K562 (cell line): ENCODE data around the gene CNTROB. TPM values are rescaled to one million over a fixed set of nuclear protein-coding genes. Genes with fewer than 3 reads are reported as not detected.

Source experiments
- ATAC-seq: fragments of 200-7000 bp; cut with Tn5 transposase; 3 replicates; pipeline ENCODE4 v1.9.1; 2020; ENCODE audit warnings: moderate library complexity
- BruUV-seq: library from RNA; stranded (reverse); fragments of 400-500 nt; replicated peaks from 2 replicates; lab custom pipeline; 2021; lab: Mats Ljungman, UMichigan
- CTCF ChIA-PET: fragments of 300-600 bp; formaldehyde crosslinking; extraction: SDS; loops from one replicate; lab custom pipeline; 2021; ENCODE audit warnings: low intra/inter-chr PET ratio; lab: Yijun Ruan, JAX
- POLR2A ChIA-PET: fragments of 300-600, 350-650 bp; sonication (Branson Sonifier 250); formaldehyde crosslinking; extraction: SDS; loops from one replicate; lab custom pipeline; 2021; ENCODE audit warnings: antibody characterized with exemption, inconsistent platforms; lab: Yijun Ruan, JAX
- DNase-seq, 4 experiments: peaks; one replicate each; pipeline versions ENCODE4 v3.0.0 to v3.0.0-alpha.2; 2011 to 2018; ENCODE audit warnings: low spot score in 3 of 4, mixed read lengths in 3 of 4; ENCODE audit errors: extremely low read depth in 1 of 4
- FAIRE-seq: peaks from 2 replicates; lab custom pipeline; 2011; peaks lifted over from hg19 to GRCh38; lab: Jason Lieb, UNC
- H2AFZ ChIP-seq: 2 replicates; pipeline ENCODE4 v1.6.0; 2011; ENCODE audit warnings: low read depth, low read length, control low read depth, inconsistent platforms
- H3K27ac ChIP-seq: fragments of 200-600 bp; 3 replicates; pipeline ENCODE4 v1.8.0; 2011; ENCODE audit warnings: low read depth, mild to moderate bottlenecking, control low read depth, inconsistent platforms, low read length, moderate library complexity, mixed read lengths; ENCODE audit errors: extremely low read depth
- H3K27me3 ChIP-seq, 2 experiments: fragments of 300-600 bp in 1 of 2; 2 replicates in 1 of 2; 3 replicates in 1 of 2; pipeline versions ENCODE4 v1.6.0 to v1.8.0; 2011; ENCODE audit warnings: inconsistent platforms in 2 of 2, low read length in 2 of 2, mild to moderate bottlenecking in 1 of 2, mixed read lengths in 1 of 2, moderate library complexity in 1 of 2; ENCODE audit not compliant: control insufficient read depth in 2 of 2, insufficient read depth in 2 of 2
- H3K36me3 ChIP-seq: fragments of 300-600 bp; 3 replicates; pipeline ENCODE4 v1.8.0; 2011; ENCODE audit warnings: mild to moderate bottlenecking, low read length, inconsistent platforms; ENCODE audit not compliant: control insufficient read depth, insufficient read depth
- H3K4me1 ChIP-seq, 2 experiments: fragments of 200-600 bp in 1 of 2; replicated peaks in 1 of 2; 2 replicates in 1 of 2; 3 replicates in 1 of 2; pipeline versions ENCODE4 v1.5.1 to v1.8.0; 2011; ENCODE audit warnings: inconsistent platforms in 2 of 2, low read length in 2 of 2, mild to moderate bottlenecking in 1 of 2, mixed read lengths in 1 of 2, moderate library complexity in 1 of 2; ENCODE audit not compliant: control insufficient read depth in 2 of 2, insufficient read depth in 2 of 2
- H3K4me2 ChIP-seq: 2 replicates; pipeline ENCODE4 v1.6.1; 2011; ENCODE audit warnings: low read length, control low read depth, inconsistent platforms, mixed read lengths; ENCODE audit not compliant: insufficient read depth
- H3K4me3 ChIP-seq: fragments of 200-600 bp; sonication (generic), shearing (Covaris generic); 2 replicates; pipeline ENCODE4 v1.5.1; 2016; ENCODE audit warnings: control low read depth, inconsistent platforms
- H3K79me2 ChIP-seq: fragments of 200-600 bp; 3 replicates; pipeline ENCODE4 v1.8.0; 2011; ENCODE audit warnings: low read length, inconsistent platforms; ENCODE audit not compliant: control insufficient read depth, insufficient read depth
- H3K9ac ChIP-seq, 2 experiments: 2 replicates each; pipeline versions ENCODE4 v1.6.0 to v1.6.1; 2011; ENCODE audit warnings: low read depth in 2 of 2, low read length in 2 of 2, control low read depth in 1 of 2, inconsistent platforms in 1 of 2, mild to moderate bottlenecking in 1 of 2, mixed read lengths in 1 of 2; ENCODE audit not compliant: insufficient read depth in 1 of 2
- H3K9me1 ChIP-seq: one replicate; pipeline ENCODE4 v1.6.0; 2011; ENCODE audit warnings: inconsistent platforms, mild to moderate bottlenecking, low read length, moderate library complexity; ENCODE audit not compliant: control insufficient read depth, insufficient read depth
- H3K9me3 ChIP-seq: replicated peaks from 2 replicates; pipeline ENCODE4 v1.5.1; 2011; ENCODE audit warnings: low read depth, low read length, inconsistent platforms; ENCODE audit not compliant: control insufficient read depth, insufficient read depth
- H4K20me1 ChIP-seq: replicated peaks from 2 replicates; pipeline ENCODE4 v1.6.1; 2011; ENCODE audit warnings: low read length, inconsistent platforms, mixed read lengths; ENCODE audit not compliant: control insufficient read depth, insufficient read depth
- DNMT1 ChIP-seq: fragments of 450-650 bp; IDR thresholded peaks from 2 replicates; pipeline ENCODE4 v1.6.1; 2016; ENCODE audit warnings: antibody characterized with exemption, mild to moderate bottlenecking
- ETV6 ChIP-seq, 3 experiments: fragments of 150-350 bp in 1 of 3; sonication (generic) in 1 of 3; formaldehyde crosslinking in 1 of 3; IDR thresholded peaks; 2 replicates each; pipeline versions ENCODE4 v1.6.1 to v1.8.0; 2014 to 2022; ENCODE audit warnings: borderline replicate concordance in 2 of 3, low read depth in 2 of 3, antibody characterized with exemption in 1 of 3, low read length in 1 of 3, mild to moderate bottlenecking in 1 of 3, missing genetic modification reagents in 1 of 3
- KLF6 ChIP-seq: fragments of 250-450 bp; sonication (Bioruptor Pico); IDR thresholded peaks from 2 replicates; pipeline ENCODE4 v1.4.0; 2020; ENCODE audit warnings: mild to moderate bottlenecking, moderate library complexity, borderline replicate concordance
- RBM14 ChIP-seq: fragments of 200-400 bp; formaldehyde crosslinking; IDR thresholded peaks from 2 replicates; pipeline ENCODE4 v1.6.1; 2018; ENCODE audit warnings: low read depth, mild to moderate bottlenecking, low read length, moderate library complexity, borderline replicate concordance; ENCODE audit not compliant: insufficient read depth
- SPI1 ChIP-seq: IDR thresholded peaks from 2 replicates; pipeline ENCODE4 v1.6.1; 2011; ENCODE audit warnings: low read depth, low read length, control low read depth, borderline replicate concordance
- XRCC4 ChIP-seq: IDR thresholded peaks from one replicate; pipeline ENCODE4 v1.6.1; 2011; ENCODE audit not compliant: insufficient read depth, insufficient read length; ENCODE audit errors: extremely low read depth
- ZNF75A ChIP-seq: fragments of 450-650 bp; formaldehyde crosslinking; IDR thresholded peaks from 2 replicates; pipeline ENCODE4 v1.4.0; 2020; ENCODE audit warnings: mild to moderate bottlenecking
- WGBS: fragments of 100-300 bp; shearing (Covaris generic); methylation state at CpG from one replicate; pipeline ENCODE4 v1.1.6; 2016; ENCODE audit warnings: low coverage, mixed read lengths; ENCODE audit not compliant: insufficient coverage; ENCODE audit errors: missing lambda C conversion rate; 5-methylcytosine and 5-hydroxymethylcytosine counted together
- in situ Hi-C: fragments of 300-500 bp; cut with MboI; formaldehyde crosslinking; loops from 4 replicates; pipeline ENCODE4 v1.15.0; 2018; ENCODE audit warnings: inconsistent platforms, mixed read lengths
- intact Hi-C: fragments of 100-400 bp; cut with micrococcal nuclease; formaldehyde crosslinking; loops from 2 replicates; pipeline ENCODE4 v1.14.2; 2022
- polyA plus RNA-seq, 8 experiments: library from polyadenylated mRNA; depleted of rRNA in 4 of 8; stranded (reverse) in 5 of 8; unstranded in 3 of 8; fragments of >200 nt; fragmentation: Nextera tagmentation in 2 of 8; fragmentation: Illumina TruSeq in 1 of 8; extraction: Ambion mirVana in 2 of 8; extraction: Trizol in 1 of 8; gene quantifications; 2 replicates each; pipeline versions ENCODE4 v1.2.1 to v1.2.3, GENCODE V29; 2011 to 2014; ENCODE audit warnings: inconsistent platforms in 1 of 8, missing spikeins in 1 of 8
- total RNA-seq, 7 experiments: library from RNA; depleted of rRNA in 6 of 7; stranded (reverse); fragments of >200 nt in 6 of 7; fragmentation: Illumina TruSeq in 2 of 7; extraction: Trizol in 2 of 7; gene quantifications; 2 replicates each; pipeline versions ENCODE4 v1.2.1 to v1.2.3, GENCODE V29; 2011 to 2021; ENCODE audit warnings: low replicate concordance in 1 of 7
- TF ChIP-seq, protein P1 (sequence below): fragments of 450-650 bp; IDR thresholded peaks from 2 replicates; pipeline ENCODE4 v1.6.1; 2016; ENCODE audit warnings: mild to moderate bottlenecking, moderate library complexity

Gene CNTROB
- total and polyA plus RNA-seq, 9 of the 15 experiments (the other 6 are each of a cell fraction or from before 2014, with no cell fraction given) = 1.9 to 33.3 (median 23.0) TPM

- Histone ChIP-seq H3K27ac (no peak overlapping the region), H4K20me1 (no peaks in the 10 kb centered on the region), H3K9me3 (no peaks in the 10 kb centered on the region), H3K9ac (no peak overlapping the region), H3K79me2 (no peaks in the 10 kb centered on the region), H2AFZ (no peak overlapping the region), H3K36me3 (no peaks in the 10 kb centered on the region), H3K4me2 (no peak overlapping the region), H3K9me1 (no peaks in the 10 kb centered on the region), H3K4me3 (no peak overlapping the region), H3K27me3 (no peaks in the 10 kb centered on the region), H3K4me1 (peaks cover 0 to 6% of the 10 kb centered on the region in 2 experiments; a peak in 2 of 5 replicates)
- 67% methylated on average over 10 of the region's 16 CpGs for WGBS
- ATAC-seq = no peak
- CTCF ChIA-PET = no interaction called here
- in situ Hi-C loops (no loop called here), intact Hi-C loops (no loop called here)
- DNase-seq = no peak
- no peak for FAIRE-seq
- TF ChIP-seq ZNF75A (CRISPR knock-in tag) (no peak), ETV6 (IDR thresholded peaks at IDR 0.05; ENCODE audit: borderline replicate concordance in 1 of 2, low read depth in 2 of 2, low read length in 1 of 2) (no peak), ETV6 (CRISPR knock-in tag; IDR thresholded peaks at IDR 0.05; ENCODE audit: borderline replicate concordance) (no peak), DNMT1 (no peak), SPI1 (no peak), XRCC4 (no peak), KLF6 (CRISPR knock-in tag) (no peak), RBM14 (no peak)
- TF ChIP-seq, protein P1, sequence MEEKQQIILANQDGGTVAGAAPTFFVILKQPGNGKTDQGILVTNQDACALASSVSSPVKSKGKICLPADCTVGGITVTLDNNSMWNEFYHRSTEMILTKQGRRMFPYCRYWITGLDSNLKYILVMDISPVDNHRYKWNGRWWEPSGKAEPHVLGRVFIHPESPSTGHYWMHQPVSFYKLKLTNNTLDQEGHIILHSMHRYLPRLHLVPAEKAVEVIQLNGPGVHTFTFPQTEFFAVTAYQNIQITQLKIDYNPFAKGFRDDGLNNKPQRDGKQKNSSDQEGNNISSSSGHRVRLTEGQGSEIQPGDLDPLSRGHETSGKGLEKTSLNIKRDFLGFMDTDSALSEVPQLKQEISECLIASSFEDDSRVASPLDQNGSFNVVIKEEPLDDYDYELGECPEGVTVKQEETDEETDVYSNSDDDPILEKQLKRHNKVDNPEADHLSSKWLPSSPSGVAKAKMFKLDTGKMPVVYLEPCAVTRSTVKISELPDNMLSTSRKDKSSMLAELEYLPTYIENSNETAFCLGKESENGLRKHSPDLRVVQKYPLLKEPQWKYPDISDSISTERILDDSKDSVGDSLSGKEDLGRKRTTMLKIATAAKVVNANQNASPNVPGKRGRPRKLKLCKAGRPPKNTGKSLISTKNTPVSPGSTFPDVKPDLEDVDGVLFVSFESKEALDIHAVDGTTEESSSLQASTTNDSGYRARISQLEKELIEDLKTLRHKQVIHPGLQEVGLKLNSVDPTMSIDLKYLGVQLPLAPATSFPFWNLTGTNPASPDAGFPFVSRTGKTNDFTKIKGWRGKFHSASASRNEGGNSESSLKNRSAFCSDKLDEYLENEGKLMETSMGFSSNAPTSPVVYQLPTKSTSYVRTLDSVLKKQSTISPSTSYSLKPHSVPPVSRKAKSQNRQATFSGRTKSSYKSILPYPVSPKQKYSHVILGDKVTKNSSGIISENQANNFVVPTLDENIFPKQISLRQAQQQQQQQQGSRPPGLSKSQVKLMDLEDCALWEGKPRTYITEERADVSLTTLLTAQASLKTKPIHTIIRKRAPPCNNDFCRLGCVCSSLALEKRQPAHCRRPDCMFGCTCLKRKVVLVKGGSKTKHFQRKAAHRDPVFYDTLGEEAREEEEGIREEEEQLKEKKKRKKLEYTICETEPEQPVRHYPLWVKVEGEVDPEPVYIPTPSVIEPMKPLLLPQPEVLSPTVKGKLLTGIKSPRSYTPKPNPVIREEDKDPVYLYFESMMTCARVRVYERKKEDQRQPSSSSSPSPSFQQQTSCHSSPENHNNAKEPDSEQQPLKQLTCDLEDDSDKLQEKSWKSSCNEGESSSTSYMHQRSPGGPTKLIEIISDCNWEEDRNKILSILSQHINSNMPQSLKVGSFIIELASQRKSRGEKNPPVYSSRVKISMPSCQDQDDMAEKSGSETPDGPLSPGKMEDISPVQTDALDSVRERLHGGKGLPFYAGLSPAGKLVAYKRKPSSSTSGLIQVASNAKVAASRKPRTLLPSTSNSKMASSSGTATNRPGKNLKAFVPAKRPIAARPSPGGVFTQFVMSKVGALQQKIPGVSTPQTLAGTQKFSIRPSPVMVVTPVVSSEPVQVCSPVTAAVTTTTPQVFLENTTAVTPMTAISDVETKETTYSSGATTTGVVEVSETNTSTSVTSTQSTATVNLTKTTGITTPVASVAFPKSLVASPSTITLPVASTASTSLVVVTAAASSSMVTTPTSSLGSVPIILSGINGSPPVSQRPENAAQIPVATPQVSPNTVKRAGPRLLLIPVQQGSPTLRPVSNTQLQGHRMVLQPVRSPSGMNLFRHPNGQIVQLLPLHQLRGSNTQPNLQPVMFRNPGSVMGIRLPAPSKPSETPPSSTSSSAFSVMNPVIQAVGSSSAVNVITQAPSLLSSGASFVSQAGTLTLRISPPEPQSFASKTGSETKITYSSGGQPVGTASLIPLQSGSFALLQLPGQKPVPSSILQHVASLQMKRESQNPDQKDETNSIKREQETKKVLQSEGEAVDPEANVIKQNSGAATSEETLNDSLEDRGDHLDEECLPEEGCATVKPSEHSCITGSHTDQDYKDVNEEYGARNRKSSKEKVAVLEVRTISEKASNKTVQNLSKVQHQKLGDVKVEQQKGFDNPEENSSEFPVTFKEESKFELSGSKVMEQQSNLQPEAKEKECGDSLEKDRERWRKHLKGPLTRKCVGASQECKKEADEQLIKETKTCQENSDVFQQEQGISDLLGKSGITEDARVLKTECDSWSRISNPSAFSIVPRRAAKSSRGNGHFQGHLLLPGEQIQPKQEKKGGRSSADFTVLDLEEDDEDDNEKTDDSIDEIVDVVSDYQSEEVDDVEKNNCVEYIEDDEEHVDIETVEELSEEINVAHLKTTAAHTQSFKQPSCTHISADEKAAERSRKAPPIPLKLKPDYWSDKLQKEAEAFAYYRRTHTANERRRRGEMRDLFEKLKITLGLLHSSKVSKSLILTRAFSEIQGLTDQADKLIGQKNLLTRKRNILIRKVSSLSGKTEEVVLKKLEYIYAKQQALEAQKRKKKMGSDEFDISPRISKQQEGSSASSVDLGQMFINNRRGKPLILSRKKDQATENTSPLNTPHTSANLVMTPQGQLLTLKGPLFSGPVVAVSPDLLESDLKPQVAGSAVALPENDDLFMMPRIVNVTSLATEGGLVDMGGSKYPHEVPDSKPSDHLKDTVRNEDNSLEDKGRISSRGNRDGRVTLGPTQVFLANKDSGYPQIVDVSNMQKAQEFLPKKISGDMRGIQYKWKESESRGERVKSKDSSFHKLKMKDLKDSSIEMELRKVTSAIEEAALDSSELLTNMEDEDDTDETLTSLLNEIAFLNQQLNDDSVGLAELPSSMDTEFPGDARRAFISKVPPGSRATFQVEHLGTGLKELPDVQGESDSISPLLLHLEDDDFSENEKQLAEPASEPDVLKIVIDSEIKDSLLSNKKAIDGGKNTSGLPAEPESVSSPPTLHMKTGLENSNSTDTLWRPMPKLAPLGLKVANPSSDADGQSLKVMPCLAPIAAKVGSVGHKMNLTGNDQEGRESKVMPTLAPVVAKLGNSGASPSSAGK = no peak
- POLR2A ChIA-PET = interaction anchor here (0.6 kb wide), 1 partner anchor 39 kb away, joined by 3 read pairs; no protein-coding TSS in a partner anchor
- BruUV-seq = no TSS peak
These were observed 9.6 kb upstream of the CNTROB start for GRCh38 chr17:7922269-7922844.
